Measurements from ENCODE around the gene SYTL2.

- TF ChIP-seq EP300 (IDR thresholded peaks at IDR 0.05; ENCODE audit: borderline replicate concordance) (no peak), YY1 (IDR thresholded peaks at IDR 0.05; ENCODE audit: low read depth) (no peak), CEBPB (IDR thresholded peaks at IDR 0.05) (no peak)
These were observed 68.1 kb downstream of the SYTL2 start for GRCh38 chr11:85742873-85743275.
